ENCODE data around the gene FRAS1. TPM values are rescaled to one million over a fixed set of nuclear protein-coding genes. Genes with fewer than 3 reads are reported as not detected.

FRAS1 gene
- total RNA-seq, 4 donors from 2014 or later: 3.2 to 4.1 (median 3.4) TPM

DNA sequence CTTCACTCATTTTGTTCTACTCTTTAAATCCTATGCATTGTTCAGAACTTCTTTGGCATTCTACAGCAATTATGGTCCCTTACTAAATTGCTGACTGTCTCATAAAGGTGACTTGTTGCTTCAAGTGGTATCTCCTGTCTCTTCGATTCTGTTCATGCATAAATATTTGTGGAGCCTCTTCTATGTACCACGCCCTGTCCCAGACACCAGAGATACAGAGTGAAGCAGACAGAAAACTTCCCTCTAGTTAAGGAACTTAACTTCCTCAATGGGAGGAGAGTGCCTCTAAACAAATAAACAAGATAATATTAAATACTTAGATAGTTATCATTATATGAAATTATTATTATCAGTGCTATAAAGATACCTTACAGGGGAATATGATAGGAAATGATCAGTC, 235.7 kb downstream of the FRAS1 start:
- no peak for TF ChIP-seq POLR2A (IDR thresholded peaks at IDR 0.05)
- TF ChIP-seq, protein P1, sequence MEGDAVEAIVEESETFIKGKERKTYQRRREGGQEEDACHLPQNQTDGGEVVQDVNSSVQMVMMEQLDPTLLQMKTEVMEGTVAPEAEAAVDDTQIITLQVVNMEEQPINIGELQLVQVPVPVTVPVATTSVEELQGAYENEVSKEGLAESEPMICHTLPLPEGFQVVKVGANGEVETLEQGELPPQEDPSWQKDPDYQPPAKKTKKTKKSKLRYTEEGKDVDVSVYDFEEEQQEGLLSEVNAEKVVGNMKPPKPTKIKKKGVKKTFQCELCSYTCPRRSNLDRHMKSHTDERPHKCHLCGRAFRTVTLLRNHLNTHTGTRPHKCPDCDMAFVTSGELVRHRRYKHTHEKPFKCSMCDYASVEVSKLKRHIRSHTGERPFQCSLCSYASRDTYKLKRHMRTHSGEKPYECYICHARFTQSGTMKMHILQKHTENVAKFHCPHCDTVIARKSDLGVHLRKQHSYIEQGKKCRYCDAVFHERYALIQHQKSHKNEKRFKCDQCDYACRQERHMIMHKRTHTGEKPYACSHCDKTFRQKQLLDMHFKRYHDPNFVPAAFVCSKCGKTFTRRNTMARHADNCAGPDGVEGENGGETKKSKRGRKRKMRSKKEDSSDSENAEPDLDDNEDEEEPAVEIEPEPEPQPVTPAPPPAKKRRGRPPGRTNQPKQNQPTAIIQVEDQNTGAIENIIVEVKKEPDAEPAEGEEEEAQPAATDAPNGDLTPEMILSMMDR (IDR thresholded peaks at IDR 0.05): no peak
- Histone ChIP-seq H3K9me3 (no peaks in the 10 kb centered on the region), H3K27ac (no peak overlapping the region), H3K4me1 (no peaks in the 10 kb centered on the region), H3K4me3 (no peak overlapping the region), H3K27me3 (no peaks in the 10 kb centered on the region), H3K36me3 (no peaks in the 10 kb centered on the region)
- no peak for DNase-seq

DNA sequence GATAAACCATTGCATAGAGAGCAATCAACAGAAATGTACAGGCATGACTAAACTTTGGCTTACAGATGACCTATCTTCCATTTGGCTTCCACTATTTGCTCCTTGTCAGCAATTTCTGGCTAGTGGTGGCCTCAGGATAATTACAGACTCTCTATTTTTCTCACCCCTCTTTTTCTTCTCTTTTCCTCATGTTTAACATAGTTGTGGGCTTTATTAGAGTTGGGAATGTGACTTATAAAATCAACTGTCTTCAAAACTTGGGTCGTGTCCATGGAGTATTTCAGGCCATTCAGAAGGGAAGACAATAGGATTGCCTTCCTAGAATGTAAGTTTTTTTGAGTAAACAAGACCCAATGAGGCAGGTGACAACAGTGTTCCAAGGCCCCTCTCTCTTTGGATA, 236.2 kb downstream of the FRAS1 start:
- no peaks in the 10 kb centered on the region for H3K4me1 ChIP-seq
- no peaks in the 10 kb centered on the region for H3K9me3 ChIP-seq
- DNase-seq: no peak
- no peaks in the 10 kb centered on the region for H3K36me3 ChIP-seq
- H3K27me3 ChIP-seq: no peaks in the 10 kb centered on the region
- H3K27ac ChIP-seq: no peak overlapping the region
- no peak for TF ChIP-seq POLR2A (IDR thresholded peaks at IDR 0.05)
- TF ChIP-seq, protein P1 (IDR thresholded peaks at IDR 0.05): no peak
- H3K4me3 ChIP-seq: no peak overlapping the region

DNA sequence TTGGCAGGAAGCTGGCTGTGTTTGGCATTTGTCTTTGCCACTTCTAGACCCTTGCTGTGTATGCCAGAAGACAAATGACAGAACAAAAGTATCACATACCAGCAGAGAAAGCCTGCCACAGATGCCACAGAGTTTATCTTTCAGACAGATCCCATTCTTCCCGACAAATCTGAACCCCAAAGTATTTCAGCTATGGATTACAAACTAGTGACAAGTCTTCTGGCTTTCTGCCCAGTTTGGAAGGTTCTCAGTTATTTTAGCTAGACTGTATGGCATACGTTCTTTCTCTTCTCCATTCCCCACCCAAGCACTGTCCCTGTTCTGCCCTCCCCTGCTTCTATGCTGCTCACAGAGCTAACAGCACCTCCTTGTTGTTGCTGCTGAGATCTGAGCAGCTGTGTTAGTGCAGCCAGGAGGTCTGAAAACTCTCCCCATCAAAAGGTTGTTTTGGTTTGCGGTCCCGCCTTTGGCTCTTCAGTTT, 236.7 kb downstream of the FRAS1 start:
- Histone ChIP-seq H3K36me3 (no peaks in the 10 kb centered on the region), H3K27me3 (no peaks in the 10 kb centered on the region), H3K4me3 (no peak overlapping the region), H3K27ac (no peak overlapping the region), H3K4me1 (no peaks in the 10 kb centered on the region), H3K9me3 (no peaks in the 10 kb centered on the region)
- TF ChIP-seq, protein P1 (IDR thresholded peaks at IDR 0.05): no peak
- TF ChIP-seq POLR2A (IDR thresholded peaks at IDR 0.05): no peak
- DNase-seq: no peak

DNA sequence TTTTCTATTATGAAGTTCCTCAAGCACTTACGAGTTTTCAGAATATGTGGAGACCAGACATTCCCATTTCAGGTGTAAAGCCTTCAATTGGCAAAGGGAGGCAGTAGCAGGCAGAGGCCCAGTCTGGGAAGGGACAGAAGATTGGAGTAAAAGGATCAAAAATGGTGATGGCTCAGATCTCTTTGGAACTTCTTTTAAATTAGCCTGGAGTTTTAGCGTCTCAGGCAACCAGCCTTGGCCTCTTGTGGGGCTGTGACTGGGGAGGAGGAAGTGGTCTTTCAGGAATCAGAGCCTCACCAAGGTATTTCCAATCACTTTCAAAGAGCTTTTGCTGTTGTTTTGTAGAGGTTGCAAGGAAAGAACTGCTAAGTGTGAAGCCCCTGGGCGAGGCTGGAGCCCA, 239.1 kb downstream of the FRAS1 start:
- Histone ChIP-seq H3K4me3 (no peak overlapping the region), H3K9me3 (no peaks in the 10 kb centered on the region), H3K4me1 (no peaks in the 10 kb centered on the region), H3K27me3 (no peaks in the 10 kb centered on the region), H3K27ac (no peak overlapping the region), H3K36me3 (no peaks in the 10 kb centered on the region)
- no peak for TF ChIP-seq POLR2A (IDR thresholded peaks at IDR 0.05)
- TF ChIP-seq, protein P1 (IDR thresholded peaks at IDR 0.05): no peak
- no peak for DNase-seq

DNA sequence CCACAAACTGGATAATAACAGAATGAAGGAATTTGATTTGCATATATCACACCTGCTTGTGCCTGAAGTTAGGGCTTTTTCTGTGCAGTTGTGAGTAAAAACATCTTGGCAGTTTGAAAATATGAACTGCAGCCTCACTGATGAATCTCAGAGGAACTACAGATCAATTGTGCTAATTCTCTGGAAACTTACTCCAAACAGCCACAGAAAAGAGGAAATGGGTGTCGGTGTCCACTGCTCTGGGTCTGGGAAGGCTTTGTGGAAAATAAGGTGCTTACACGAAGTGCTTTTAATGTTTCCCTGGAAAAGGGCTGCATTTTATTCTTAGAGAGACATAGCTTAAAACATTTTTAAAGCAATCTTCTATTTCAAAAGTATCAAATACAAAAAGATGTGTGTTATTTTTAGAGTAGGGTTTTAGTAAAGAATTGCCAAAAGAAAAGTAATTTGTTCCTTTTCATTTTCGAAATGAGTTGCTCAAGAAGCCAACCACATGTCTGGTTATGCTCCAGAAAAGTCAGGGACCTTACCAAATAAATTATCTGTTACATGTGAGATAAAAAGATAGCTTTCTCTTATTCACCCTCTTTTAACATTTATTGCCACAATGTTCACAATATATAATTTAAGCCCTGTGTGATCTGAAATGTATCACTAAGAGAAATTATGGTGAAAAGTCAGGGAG, 240.1 kb downstream of the FRAS1 start:
- Histone ChIP-seq H3K4me1 (no peaks in the 10 kb centered on the region), H3K27ac (no peak overlapping the region), H3K27me3 (no peaks in the 10 kb centered on the region), H3K9me3 (no peaks in the 10 kb centered on the region), H3K36me3 (no peaks in the 10 kb centered on the region), H3K4me3 (no peak overlapping the region)
- TF ChIP-seq, protein P1 (IDR thresholded peaks at IDR 0.05): no peak
- no peak for TF ChIP-seq POLR2A (IDR thresholded peaks at IDR 0.05)
- no peak for DNase-seq

Data from Peyer's patch (tissue), 4 donors.